Eye (tissue), 1 donor: ENCODE measurements around the gene NMNAT1.
"Not testable (repeated sequence)": the region's sequence is repeated elsewhere in the genome, so short reads cannot be mapped to it uniquely, and the experiment has no call there.

ENCODE experiments used
- DNase-seq: peaks from one replicate; pipeline ENCODE4 v3.0.0-alpha.2; 2015

The NMNAT1 gene

GRCh38 chr1:9922342-9922741 lies 20.9 kb upstream of the NMNAT1 start:
- DNase-seq: peak; percentile 55

- DNase-seq: no peak
Measured at GRCh38 chr1:9927259-9927658, 16.0 kb upstream of the NMNAT1 start.

DNA sequence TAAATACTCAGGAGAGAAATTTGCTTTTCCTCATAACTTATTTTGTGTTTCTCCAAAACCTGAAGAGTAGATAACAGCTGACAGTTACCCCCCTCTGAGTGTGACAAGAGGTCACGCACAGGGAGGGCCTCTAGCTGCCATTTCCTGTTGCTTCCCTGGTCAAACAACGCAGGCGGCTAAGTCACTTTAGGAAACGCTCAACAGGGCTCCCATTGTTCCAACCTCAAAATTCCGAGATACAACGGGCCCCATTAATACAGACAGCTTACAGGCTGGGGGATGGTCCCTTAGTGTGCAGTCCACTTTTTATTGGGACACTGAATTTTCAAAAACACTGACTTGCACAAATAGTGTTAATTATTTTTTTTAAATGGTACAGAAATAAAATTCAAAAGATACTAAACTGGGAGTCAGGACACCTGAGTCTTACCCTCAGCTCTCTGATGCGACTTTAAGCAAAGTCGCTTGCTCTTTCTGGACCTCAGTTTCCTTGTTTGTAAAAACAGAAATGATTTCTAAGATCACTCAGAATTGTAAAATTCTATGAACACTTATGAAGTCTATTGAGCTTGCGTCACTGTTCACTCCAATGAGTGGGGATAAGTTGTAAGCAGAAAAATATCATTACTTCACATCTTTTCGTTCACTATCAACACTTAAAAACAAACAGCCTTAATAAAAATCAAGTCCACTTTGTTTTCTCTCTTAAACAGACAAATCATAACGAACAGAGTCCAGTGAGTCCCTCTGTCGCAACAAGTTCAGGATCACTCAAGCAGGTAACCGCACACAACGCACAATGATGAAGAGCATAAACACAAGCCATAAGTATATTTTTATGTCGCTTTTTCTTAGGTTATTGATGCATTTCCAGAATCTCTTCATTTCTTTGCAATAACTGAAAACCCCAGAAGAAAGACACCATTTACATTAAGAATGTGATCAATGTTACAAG lies 13.6 kb upstream of the NMNAT1 start:
- peak; percentile 70 for DNase-seq

GRCh38 chr1:9942399-9942938 lies 806 bp upstream of the NMNAT1 start:
- peak; percentile 82 for DNase-seq

- no peak for DNase-seq
Measured at GRCh38 chr1:9946315-9946714, 3.0 kb downstream of the NMNAT1 start.

- no peak for DNase-seq
Measured at GRCh38 chr1:9957726-9958125, 14.5 kb downstream of the NMNAT1 start.

GRCh38 chr1:9960011-9960410 lies 16.7 kb downstream of the NMNAT1 start:
- no peak for DNase-seq

DNA sequence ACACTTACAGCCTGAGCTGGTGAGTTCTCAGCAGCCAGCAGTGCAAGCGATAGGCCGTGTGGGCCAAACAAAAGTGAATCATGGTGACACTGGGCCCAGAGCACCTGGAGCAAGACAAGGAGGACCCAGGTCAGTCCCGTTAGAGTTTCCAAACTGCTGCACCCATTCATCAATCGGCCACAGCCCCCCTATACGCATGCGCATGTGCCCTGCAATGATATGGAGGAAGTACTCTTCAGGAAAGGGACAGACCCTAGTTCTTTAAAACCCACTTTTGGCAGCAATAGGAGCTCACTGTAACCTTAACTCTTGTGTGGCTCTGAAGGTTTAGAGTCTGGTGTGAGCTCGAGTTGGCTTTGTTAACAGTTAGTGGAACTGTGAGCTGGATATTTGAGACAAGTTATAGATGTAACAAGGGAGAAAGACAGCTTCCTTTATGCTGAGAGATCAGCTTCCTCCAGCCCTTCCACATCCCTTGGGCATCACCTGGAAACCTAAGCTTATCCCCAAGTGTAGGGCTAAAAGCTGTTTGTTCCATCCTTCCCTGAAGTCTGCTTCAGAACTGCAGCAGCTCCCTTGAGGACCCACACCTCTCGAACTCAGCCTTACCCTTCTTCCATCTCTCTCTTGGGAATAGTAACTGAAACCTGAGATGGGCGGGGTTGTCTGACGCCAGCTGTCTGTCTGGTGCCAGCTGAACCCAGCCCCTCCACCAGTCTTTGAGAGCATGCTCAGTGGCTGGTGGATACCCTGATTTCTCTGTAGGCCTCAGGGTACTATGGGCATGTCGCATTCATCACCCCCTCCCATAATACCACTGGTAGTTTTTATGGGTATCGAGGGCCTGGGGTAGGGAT lies 17.7 kb downstream of the NMNAT1 start:
- peak; percentile 47 for DNase-seq

- no peak for DNase-seq
Measured at GRCh38 chr1:9984253-9984652, 41.0 kb downstream of the NMNAT1 start.

GRCh38 chr1:9985001-9985400 lies 41.7 kb downstream of the NMNAT1 start:
- no peak for DNase-seq

- DNase-seq: no peak
Measured at GRCh38 chr1:9989773-9990172, 46.5 kb downstream of the NMNAT1 start.

DNA sequence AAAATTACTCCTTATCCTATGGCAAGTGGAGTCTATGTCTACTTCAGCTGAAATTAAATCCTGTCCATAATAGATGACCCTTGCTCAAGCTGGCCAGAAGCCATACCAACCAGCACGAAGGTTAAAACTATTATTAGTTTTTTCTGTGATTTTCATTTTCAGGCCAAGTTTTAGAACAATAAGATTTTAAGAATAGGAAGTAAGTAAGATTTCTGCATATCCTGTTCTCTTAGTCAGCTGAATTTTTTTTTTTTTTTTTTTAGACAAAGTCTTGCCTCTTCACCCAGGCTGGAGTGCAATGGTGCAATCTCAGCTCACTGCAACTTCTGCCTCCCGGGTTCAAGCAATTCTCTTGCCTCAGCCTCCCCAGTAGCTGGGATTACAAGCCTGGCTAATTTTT lies 47.7 kb downstream of the NMNAT1 start:
- DNase-seq: no peak

DNA sequence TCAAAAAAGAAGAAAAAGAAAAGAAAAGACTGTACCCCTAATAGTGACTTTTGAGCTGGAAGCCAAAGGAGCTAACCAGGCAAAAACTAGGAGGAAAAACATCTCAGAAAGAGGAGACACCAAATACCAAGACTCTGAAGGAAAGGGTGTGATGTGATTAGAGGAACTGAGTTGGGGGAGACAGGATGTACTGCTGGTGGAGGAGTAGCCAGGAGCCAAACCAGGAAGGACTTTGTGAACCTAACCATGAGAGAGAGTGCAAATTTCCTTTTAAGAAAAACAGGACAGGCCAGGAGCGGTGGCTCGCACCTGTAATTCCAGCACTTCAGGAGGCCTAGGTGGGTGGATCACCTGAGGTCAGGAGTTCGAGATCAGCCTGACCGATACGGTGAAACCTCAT lies 49.6 kb downstream of the NMNAT1 start:
- no peak for DNase-seq

- DNase-seq: no peak
Measured at GRCh38 chr1:9993561-9994075, 50.3 kb downstream of the NMNAT1 start.

- peak; percentile 47 for DNase-seq
Measured at GRCh38 chr1:9996624-9997582, 53.6 kb downstream of the NMNAT1 start, which contains the start of gene RBP7. RBP7 (plus strand) TSS chr1:9997228; CDS start chr1:9997259, 31 bp downstream.

DNA sequence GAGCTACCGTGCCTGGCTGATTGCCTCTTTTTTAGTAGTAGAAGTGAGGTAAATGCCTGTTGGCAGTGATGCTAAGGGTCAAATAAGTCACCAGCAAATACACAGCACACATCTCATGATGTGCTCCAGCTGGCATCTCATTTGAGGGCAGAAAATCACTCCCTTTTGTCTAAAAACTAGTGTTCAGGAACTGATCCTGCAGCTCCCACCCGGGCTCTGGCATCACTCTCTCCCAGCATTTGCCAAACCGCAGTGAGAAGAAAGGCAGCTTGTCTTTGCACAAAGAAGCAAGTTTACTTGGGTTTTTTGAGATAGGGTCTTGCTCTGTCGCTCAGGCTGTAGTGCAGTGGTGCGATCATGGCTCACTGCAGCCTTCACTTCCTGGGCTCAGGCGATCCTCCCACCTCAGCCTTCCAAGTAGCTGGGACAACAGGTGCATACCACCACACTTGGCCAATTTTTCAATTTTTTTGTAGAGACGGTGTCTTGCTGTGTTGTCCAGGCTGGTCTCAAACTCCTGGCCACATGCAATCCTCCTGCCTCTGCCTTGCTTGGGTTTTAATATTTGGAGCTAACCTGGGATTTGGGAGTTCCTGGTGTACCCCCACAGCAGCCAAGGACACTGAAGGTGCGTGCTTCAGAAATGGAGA lies 57.9 kb downstream of the NMNAT1 start:
- no peak for DNase-seq

- DNase-seq: not testable (repeated sequence)
Measured at GRCh38 chr1:10005248-10005647, 62.0 kb downstream of the NMNAT1 start.

DNA sequence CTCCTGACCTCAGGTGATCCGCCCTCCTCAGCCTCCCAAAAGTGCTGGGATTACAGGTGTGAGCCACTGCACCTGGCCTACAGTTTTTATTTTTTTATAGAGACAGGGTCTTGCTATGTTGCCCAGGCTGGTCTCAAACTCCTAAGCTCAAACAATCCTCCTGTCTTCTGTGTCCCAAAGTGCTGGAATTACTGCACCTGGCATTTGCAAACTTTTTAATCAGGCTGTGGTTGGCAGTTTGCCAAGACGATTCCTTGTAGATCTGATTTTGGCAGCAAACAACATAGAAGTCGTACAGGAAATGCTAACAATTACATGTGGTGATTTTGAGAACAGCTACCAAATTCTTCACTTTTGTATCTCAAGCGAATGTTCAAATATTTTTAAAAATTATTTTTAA lies 63.9 kb downstream of the NMNAT1 start:
- DNase-seq: no peak

GRCh38 chr1:10014016-10014415 lies 70.7 kb downstream of the NMNAT1 start:
- DNase-seq: peak; percentile 7

DNA sequence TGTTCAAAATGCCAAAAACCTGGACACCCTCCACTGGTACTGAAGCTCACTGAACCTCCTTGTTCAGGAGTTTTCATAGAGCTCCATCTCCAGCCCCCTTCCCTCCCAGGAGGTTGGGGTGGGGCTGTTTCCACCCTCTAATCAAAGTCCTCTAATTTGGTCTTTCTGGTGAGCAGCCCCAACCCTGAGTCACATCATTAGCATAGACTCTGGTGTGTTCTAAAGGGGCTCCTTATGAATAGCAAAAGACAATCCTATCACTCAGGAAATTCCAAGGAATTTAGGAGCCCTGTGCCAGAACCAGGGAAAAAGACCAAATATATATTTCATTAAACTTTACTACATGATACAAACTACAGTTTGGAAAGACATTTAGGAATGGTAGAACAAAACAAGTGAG lies 76.3 kb downstream of the NMNAT1 start:
- DNase-seq: no peak

GRCh38 chr1:10020086-10020485 lies 76.8 kb downstream of the NMNAT1 start:
- DNase-seq: no peak
